M059J (cell line): ENCODE results near the gene SBDS. TPM values are rescaled to one million over a fixed set of nuclear protein-coding genes. Genes with fewer than 3 reads are reported as not detected.
A peak's percentile ranks its signal among the peaks of the same experiment; 100 is the strongest.
"Not testable (repeated sequence)": the region's sequence is repeated elsewhere in the genome, so short reads cannot be mapped to it uniquely, and the experiment has no call there.

Experiments used
- DNase-seq: peaks from one replicate; pipeline ENCODE4 v3.0.0-alpha.2; 2012; ENCODE audit warnings: low read depth
- total RNA-seq: library from RNA; depleted of rRNA; stranded (reverse); fragments of >200 nt; shearing (Covaris generic); gene quantifications from 2 replicates; pipeline ENCODE4 v1.2.3, GENCODE V29; 2014

SBDS gene
- total RNA-seq, 1 experiment from 2014 or later: 112 TPM

DNA sequence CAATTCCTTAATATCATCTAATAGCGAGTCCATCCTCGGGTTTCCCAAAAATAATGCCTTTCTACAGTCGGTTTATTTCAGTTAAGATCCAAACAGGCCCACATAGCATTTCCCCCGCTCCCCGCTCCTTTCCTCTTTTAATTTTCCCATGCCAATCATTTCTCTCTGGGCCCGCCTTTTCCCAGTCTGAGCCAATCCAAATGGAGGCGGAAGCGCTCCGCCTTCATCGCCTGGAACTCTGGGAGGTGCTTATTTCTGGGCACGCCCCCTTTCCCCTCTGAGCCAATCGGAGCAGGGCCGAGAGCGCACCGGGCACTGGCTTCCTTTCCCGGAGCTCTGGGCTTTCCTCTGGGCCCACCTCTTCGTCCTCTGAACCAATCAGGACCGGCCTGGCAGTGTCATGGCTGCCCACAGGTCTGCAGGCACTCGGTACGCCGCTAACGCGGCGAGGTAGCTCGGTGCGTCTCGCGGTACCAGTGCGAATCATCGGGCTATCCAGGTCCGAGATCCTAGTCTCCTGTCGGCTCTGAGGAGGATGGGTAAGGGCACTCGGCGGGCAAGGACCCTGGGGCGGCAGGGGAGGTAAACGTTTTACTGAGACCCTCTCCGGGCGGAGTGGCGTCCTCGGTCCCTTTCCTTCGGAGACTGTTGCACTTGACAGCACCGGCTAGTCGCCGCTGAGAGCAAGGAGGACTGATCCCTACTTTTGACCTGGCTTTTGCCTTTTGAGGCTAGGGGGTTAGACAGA, 1.2 kb upstream of the SBDS start, which contains the start of gene TYW1:
TYW1 (plus strand) TSS at position 390 of the 748 bp plus-strand sequence; CDS start at position 536, 146 bp downstream.
- DNase-seq: peak; percentile 98

DNA sequence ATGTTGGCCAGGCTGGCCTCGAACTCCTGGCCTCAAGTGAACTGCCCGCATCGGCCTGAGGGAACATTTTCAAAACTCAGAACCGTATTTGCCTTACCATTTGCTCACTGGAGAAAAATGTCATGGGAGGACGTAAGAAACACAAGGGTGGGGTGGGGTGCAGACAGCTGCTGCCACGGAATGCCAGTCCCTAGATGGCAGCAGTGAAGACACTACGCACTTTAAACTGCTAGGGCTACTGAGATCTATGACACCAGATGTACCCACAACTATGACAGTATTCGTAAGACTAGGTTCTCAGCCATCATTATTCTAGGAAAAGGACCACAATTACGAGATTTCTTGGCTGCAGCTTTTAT, 716 bp downstream of the SBDS start:
- peak; percentile 82 for DNase-seq

DNA sequence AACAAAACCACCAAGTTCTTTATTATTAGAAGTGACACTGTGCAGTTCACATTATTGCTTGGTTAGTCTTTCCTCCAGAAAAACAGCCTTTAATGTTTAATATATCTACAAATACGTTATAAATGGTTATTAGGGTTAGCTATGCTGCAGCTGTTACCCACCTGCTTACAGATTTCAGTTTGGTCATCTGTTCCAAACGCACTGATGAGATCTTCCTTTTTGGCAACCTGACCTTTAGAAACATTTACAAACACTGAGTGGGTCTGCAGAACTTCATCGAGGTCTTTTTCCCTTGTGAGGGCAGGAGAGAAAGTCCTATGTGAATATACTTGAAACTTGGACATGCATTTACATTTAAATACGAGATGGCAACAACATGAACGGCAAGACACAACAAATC, 1.3 kb downstream of the SBDS start:
- DNase-seq: not testable (repeated sequence)

DNA sequence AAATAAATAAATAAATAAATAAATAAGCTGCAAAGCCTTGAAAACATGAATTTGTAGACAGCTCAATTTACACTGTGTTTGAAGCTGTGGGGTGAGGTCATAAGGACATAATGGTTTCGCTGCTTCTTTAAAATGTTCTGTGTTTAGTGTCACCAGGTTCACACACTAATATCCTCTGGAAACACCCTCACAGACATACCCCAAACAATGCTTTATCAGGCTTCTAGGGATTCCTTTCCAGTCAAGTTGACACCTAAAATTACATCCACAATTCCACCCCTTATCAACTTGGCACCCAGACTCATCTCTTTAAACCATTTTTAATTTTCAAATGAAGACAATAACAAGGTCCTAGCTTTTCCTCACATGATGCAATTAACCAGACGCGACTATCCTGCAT, 5.8 kb downstream of the SBDS start:
- DNase-seq: not testable (repeated sequence)

DNA sequence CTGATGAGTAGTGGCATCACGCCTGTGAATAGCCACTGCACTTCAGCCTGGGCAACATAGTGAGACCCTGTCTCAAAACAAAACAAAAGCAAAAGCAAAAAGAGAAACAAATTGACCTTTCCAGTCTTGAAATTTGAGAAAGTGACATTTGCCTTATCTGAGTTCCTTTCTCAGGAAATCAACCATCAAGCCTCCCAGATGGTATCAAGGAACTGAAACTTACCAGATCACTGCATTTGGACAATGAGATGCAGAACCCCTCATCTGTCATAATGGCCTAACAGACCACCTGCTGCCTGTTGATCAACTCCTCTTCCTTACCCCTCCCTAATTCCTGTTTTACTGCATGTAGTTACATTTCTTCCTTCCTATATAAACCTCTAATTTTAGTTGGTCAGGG, 15.1 kb downstream of the SBDS start:
- DNase-seq: not testable (repeated sequence)

DNA sequence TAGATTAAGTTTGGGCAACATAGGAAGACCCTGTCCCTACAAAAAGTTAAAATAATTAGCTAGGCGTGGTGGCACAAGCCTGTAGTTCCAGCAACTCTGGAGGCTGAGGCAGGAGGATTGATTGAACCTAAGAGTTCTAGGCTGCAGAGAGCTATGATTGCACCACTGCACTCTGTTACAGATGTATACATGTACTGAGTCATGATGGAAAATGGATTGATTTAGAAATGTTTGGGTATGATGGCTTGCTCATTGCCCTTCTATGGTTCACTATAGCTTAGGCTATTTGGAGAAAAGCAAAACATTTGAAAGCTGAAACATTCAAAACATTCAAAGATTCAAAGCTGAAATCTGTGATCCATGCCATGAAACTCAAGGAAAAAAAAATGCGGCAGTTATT, 16.4 kb downstream of the SBDS start:
- not testable (repeated sequence) for DNase-seq

DNA sequence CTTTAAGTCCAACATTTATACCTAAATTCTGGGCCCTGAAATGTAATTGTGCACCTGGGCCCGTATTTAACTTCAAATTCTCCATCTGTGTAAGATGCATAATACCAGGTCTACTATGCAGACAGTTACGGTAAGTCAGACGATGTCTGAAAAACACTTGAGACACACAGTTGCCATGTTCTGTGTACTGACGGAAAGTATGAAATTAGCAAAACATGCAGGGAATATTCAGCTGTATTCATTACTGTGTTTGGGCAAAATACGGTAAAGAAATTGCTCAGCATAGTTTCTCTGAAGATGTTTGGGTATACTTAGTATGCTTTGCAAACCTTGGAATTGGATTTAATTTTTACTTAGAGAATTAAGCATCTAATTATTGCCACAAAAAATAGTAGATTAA, 17.1 kb downstream of the SBDS start:
- not testable (repeated sequence) for DNase-seq

DNA sequence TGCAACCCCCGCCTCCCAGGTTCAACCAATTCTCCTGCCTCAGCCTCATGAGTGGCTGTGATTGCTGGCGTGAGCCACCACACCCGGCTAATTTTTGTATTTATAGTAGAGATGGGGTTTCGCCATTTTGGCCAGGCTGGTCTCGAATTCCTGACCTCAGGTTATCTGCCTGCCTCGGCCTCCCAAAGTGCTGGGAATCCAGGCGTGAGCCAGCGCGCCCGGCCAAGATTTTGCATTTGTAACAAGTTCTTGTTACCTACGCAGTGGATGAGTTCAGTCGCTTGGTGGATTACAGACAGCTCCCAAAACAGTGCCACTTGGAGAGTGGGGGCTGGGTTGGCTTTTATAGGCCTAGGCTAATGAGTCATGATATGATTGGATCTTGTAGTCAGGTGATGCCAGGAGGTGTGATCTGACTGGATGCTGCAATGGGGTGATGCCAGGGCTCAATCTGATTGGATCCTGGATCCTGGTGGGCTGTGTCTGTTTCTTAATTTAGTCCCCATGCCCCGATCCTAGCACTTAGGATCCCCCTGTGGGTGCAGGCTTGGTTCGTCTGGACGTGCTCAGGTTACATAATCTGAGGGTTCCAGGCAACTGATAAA, 20.3 kb downstream of the SBDS start:
- DNase-seq: no peak

DNA sequence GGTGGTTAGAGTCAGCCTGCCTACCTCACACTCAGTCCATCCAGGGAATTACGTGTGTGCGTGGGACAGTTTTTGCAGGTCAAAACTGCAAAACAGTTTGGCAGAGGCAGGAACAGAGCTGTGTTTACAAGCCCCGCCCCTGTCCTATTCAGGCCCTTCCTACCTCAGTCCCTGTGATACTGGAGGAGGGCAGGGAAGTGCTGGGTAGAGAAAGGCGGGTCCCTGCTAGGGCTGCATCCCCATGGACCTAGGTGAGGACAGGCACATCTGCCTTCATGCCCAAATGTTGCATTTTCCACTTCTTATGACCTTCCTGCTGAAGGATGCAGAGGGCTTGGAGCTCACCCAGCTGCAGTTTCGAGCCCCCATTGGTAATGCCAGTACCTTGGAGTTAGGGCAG, 25.1 kb downstream of the SBDS start:
- DNase-seq: no peak

DNA sequence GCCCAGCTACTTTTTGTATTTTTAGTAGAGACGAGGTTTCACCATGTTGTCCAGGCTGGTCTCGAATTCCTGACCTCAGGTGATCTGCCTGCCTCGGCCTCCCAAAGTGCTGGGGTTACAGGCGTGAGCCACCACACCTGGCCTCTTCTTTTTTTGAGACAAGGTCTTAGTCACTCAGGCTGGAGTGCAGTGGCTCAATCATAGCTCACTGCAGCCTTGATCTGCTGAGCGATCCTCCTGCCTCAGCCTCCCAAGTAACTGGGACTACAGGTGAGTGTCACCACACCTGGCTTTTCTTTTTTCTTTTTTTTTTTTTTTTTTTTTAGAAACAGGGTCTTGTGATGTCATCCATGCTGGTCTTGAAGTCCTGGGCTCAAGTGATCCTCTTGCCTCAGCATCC, 26.4 kb downstream of the SBDS start:
- not testable (repeated sequence) for DNase-seq

DNA sequence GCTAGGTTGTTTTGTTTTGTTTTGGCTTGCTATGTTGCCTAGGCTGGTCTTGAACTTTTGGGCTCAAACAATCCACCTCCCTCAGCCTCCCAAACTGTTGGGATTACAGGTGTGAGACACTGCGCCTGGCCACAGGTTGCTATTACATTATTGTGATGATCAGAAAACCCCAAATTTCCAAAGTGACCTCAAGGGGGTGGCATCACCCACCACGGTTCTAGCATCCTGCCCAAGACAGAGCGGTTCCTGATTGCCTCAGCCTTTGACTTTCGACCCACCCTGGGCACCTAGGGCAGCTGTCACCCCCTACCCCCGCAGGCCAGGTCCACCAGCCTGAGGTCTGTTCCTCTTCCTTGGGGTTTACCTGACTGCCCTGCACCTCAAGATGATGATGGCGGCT, 28.4 kb downstream of the SBDS start:
- no peak for DNase-seq

DNA sequence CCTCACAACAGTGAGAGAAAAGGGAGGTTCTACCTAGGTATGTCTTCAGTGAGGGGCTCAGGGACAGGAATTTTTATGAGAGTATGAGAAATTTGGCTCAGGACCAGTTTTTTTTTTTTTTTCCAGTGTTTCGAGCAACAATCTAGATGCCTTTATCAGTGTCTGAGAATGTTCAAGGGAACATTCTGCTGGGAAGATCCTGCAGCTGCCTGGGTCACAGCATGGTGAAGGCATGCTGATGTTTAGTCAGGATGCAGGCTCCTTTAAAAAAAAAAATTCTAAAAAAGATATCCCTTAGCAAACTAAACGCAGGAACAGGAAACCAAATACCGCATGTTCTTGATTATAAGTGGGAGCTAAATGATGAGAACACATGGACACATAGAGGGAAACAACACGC, 31.0 kb downstream of the SBDS start:
- peak; percentile 18 for DNase-seq

DNA sequence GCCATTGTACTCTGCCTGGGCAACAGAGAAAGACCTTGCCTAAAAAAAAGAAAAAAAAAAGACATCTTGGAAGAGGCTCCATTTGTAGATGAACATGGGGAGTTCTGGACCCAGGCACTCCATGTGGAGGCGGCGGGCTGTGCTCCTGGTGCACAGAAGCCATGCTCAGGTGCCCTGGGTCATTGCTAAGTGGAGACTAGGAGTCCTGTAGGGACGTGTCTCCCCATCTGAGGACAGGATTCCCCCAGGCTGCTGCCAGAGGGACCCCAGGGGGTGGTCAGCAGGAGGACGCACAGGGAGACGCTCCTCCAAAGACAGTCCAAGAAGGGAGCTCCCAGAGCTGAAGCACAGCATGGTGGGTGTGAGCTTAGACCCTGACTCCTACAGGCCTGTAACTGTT, 34.3 kb downstream of the SBDS start:
- DNase-seq: no peak

DNA sequence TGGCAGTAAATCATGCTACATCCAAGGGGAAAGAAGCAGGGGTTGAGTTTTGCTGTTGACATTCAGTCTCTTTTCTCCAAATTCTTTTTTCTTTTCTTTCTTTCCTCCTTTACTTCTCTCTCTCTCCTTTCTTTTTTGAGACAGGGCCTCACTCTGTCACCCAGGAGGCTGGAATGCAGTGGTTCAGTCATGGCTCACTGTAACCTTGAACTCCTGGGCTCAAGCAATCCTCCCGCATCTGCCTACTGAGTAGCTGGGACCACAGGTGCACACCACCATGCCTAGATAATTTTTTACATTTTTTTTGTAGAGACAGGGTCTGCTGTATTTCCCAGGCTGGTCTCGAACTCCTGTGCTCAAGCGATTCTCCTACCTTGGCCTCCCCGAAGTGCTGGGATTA, 35.2 kb downstream of the SBDS start:
- no peak for DNase-seq

DNA sequence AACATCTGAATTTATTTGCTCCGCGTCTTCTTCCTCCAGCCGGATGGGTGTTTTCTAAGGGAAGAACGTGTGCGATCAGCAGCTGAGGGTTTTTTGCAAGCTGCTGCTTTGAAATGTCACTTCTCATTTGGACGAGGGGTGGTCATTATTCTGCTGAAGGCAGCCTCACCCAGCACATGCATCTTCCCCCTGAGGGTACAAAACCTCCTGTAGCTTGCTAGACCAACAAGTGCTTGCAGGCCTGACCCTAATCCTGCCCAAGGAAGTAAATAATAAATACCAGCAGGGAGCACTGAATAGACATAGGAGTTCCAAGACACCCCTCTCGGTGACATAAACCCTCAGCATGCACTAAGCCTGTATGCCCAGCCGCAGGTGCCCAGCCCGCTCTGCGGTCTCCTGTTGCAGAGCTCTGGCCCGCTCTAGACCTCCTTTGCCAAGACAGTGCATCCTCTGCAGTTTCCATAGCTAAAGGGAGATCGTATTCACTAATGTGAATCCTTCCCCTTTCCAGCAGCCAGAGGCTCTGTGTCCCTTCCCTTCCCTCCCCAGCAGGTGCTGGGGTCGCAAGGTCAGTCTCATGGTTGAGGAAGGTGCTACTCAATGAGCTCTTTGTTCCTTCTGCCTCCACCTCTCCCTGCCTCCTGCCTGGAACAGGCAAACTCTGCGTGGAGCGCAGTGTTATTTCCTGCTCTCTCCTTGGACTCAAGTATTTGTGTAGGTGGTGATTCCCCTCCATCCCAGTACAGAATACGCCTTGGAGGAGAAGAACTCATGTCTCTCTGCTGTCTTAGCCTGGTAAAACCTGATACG, 36.6 kb downstream of the SBDS start:
- DNase-seq: no peak

DNA sequence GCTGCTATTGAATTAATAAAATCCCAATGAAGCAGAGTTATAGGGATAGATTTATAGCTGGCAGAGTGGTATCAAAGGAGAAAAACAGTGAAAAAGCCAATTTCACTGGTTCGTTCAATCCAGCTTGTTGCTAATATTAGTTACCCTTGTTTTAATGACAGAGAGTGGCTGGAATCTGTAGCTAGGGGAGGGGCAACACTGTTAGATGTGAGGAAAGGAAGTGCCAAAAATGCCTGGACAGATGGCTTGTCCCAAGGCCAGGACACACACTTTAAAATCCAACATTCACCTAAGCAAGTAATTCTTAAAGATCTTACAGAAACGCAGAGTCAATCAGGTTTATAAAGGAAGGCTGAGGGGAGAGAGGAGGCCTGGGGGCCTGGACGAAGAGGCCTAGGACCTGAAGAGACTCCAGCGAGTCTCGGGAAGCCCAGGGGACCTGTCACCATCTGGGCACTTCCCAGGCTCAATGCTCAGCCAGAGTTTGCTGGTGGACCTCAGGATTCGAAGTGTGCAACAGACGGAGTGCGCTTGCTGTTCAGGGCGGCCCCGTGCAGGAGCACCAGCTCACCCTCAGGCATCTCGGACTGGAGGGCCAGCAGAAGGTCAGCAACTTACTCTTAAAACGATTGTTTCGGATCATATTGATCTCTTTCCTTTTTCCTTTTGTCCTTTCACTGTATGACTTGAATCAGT, 37.6 kb downstream of the SBDS start:
- no peak for DNase-seq

DNA sequence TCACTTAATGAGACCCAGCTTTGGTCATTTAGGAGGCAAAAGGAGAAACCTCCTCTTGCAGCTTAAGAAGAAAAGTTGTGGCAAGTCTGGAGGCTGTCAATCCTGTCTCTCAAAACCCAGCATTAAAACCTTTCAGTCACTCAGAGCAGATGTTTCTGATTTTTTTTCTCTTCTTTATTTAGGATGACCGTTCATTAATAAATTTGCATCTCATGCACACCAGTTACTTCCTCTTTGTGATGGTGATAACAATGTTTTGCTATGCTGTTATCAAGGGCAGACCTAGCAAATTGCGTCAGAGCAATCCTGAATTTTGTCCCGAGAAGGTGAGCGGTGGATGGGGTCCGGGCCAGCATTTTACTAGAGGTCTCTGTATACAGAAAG, 42.4 kb downstream of the SBDS start:
- DNase-seq: no peak

DNA sequence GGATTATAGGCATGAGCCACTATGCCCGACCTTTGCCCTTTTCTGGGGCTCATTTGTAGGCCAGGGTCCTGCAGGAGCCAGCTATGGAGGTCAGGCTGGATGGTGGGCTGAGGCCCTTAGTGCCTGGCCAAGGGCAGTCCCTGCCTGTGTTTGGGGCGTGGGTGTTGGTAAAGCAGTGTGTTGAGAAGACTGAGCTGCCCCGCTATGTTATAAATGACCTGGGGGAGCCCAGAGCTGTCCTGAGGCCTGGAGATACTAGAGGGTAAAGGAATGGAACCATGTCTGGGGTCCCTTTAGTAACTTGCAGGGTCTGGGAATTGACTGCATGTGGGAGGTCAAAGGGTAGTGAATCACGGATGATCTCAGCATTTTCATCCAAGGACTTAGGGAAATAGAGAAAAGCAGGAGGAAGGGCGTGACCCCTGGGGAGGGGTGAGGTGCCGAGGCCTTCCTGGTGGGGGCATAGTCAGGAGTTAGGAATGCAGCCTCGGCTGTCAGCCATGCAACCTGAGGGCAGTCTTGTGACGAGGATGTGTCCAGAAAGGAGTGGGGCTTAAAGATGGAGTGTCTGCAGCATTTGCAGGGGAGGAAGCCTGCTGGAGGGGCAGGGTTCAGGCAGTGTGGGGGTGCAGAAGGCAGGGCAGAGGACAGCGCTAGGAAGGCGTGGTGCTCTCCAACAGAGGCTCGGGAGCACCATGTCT, 42.9 kb downstream of the SBDS start:
- DNase-seq: peak; percentile 94

DNA sequence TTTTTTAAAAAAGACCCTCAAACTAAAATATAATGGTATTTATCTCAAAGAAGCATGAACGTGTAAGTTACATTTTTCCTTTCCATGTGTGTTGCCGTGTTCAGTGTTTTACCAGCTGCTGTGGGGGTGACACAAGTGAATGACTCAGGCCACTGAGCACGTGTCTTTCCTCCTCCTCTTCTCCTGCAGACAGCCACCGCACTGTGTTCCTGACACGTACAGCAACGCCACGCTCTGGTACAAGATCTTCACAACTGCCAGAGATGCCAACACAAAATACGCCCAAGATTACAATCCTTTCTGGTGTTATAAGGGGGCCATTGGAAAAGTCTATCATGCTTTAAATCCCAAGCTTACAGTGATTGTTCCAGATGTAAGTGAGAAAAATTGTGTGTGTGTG, 44.6 kb downstream of the SBDS start:
- no peak for DNase-seq

DNA sequence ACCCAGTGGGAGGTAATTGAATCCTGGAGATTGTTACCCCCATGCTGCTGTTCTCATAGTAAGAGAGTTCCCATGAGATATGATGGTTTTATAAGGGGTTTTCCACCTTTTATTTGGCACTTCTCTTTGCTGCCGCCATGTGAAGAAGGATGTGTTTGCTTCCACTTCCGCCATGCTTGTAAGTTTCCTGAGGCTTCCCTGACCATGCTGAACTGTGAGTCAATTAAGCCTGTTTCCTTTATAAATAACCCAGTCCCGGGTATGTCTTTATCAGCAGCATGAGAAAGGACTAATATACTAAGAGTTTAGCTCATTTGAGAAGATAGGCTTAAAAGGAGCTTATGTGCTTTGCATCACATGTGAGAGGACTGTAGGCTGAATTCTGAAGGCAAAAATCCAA, 45.1 kb downstream of the SBDS start:
- DNase-seq: peak; percentile 25

DNA sequence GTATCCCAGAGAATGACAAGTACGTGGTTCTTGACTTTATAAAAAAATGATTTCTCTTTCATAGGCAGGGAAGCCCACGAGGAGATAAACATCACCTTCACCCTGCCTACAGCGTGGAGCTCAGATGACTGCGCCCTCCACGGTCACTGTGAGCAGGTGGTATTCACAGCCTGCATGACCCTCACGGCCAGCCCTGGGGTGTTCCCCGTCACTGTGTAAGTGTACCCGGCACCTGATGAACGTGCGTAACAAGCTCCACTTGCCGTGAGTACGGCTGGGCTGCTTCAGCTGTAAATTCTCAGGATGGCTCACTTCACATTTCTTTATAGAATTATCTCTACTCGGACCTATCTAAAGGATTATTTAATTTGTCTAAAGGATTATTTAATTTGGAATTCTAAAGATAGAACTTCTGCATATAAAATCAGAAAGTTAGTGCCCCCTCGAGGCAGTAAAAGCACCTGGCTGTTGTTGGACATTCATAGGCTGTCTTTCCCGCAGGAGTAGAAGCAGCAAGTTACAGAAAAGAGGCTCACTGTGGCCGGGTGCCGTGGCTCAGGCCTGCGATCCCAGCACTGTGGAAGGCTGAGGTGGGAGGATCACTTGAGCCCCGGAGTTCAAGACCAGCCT, 46.8 kb downstream of the SBDS start:
- DNase-seq: no peak
